Measurements from ENCODE around the gene REEP5. TPM values are rescaled to one million over a fixed set of nuclear protein-coding genes. Genes with fewer than 3 reads are reported as not detected.
"Not testable (repeated sequence)": the region's sequence is repeated elsewhere in the genome, so short reads cannot be mapped to it uniquely, and the experiment has no call there.

Gene REEP5
- polyA plus RNA-seq (ENCODE audit: insufficient read length in 10 of 10) = 10 to 100 TPM; 61.8 to 89.0 (median 73.7) TPM
- long read RNA-seq, donor 1, transcript REEP5-202 (5 exons, 3,326 nt) = major isoform, 33 of 34 reads
- long read RNA-seq, donor 1, partial matches to known transcripts = 0 of 34 reads
- long read RNA-seq, donor 1, other reads (novel, unspliced or antisense) = 0 of 34 reads
- long read RNA-seq, donor 2, transcript REEP5-202 (5 exons, 3,326 nt) = major isoform, 48 of 48 reads
- long read RNA-seq, donor 2, partial matches to known transcripts = 0 of 48 reads
- long read RNA-seq, donor 2, other reads (novel, unspliced or antisense) = 0 of 48 reads
- long read RNA-seq, donor 3 = 0 reads
- long read RNA-seq, donor 4, transcript REEP5-202 (5 exons, 3,326 nt) = major isoform, 25 of 25 reads
- long read RNA-seq, donor 4, partial matches to known transcripts = 0 of 25 reads
- long read RNA-seq, donor 4, other reads (novel, unspliced or antisense) = 0 of 25 reads
- long read RNA-seq, donor 5, transcript REEP5-202 (5 exons, 3,326 nt) = major isoform, 49 of 50 reads
- long read RNA-seq, donor 5, partial matches to known transcripts = 0 of 50 reads
- long read RNA-seq, donor 5, other reads (novel, unspliced or antisense) = 0 of 50 reads
- long read RNA-seq, donor 6, transcript REEP5-202 (5 exons, 3,326 nt) = major isoform, 52 of 57 reads
- long read RNA-seq, donor 6, partial matches to known transcripts = 0 of 57 reads
- long read RNA-seq, donor 6, other reads (novel, unspliced or antisense) = 5 of 57 reads
- long read RNA-seq, donor 7, transcript REEP5-202 (5 exons, 3,326 nt) = major isoform, 23 of 23 reads
- long read RNA-seq, donor 7, partial matches to known transcripts = 0 of 23 reads
- long read RNA-seq, donor 7, other reads (novel, unspliced or antisense) = 0 of 23 reads
- long read RNA-seq, donor 8, transcript REEP5-202 (5 exons, 3,326 nt) = major isoform, 24 of 24 reads
- long read RNA-seq, donor 8, partial matches to known transcripts = 0 of 24 reads
- long read RNA-seq, donor 8, other reads (novel, unspliced or antisense) = 0 of 24 reads
- long read RNA-seq, donor 9, transcript REEP5-202 (5 exons, 3,326 nt) = major isoform, 9 of 9 reads
- long read RNA-seq, donor 9, partial matches to known transcripts = 0 of 9 reads
- long read RNA-seq, donor 9, other reads (novel, unspliced or antisense) = 0 of 9 reads

DNA sequence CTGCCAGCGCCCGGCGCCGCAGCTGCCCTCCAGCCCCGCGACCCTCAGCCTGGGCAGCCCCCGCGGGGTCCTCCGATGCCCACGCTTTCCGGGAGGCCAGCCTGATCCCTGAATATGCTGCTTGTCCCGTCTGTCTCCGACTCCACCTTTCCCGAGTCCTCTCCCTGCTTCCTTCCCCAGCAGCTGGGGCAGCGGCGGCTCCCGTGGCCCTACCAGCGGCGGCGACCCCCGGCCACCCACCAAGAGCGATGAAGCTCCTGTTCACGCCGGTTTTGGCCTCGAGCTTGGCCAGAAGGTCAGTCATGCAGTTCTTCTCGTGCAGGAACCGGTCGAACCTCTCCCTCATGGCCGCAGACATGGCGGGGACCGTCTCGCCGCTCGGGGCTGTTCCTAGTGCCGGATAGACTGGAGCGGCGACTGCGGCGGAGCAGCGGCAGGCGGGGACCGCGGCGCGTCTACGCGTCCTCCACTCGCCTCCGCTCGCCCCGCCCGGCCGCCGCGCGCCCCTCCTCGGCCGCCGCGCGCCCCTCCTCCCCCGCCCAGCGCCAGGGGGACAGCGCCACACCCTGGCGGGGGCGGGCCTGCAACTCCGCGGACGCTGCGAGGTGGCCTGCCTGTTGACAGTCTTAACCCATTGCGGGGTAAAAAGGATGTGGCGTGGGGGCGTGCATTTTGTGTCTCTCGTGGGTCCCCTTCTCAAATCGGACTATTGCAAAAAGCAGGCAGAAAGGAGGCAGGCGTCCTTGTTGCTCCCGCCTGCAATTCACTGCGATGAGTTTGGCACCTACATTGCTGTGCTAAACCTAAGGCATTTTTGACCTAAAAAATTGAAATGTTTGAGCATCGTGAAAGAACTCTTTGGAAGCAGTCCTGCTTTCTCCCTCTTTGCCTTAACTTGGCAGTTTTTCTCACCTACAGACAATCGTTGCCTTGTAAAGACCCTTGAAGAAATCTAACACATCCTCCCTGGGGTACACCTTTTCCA lies at the start of gene REEP5:
Gene REEP5 (minus strand): TSS at position 395 of the 985 bp plus-strand sequence. CDS start 37 bp downstream, at position 358.
- peak; percentile 83 to 95 (median 89) for DNase-seq

GRCh38 chr5:112971276-112971675 lies 49.2 kb upstream of the REEP5 start:
- no peak for DNase-seq

- no peak for DNase-seq
Observed at GRCh38 chr5:112968411-112969106, 46.5 kb upstream of the REEP5 start.

GRCh38 chr5:112967520-112968083 lies 45.6 kb upstream of the REEP5 start:
- no peak for DNase-seq

- no peak for DNase-seq
Observed at GRCh38 chr5:112965733-112966306, 43.8 kb upstream of the REEP5 start.

DNA sequence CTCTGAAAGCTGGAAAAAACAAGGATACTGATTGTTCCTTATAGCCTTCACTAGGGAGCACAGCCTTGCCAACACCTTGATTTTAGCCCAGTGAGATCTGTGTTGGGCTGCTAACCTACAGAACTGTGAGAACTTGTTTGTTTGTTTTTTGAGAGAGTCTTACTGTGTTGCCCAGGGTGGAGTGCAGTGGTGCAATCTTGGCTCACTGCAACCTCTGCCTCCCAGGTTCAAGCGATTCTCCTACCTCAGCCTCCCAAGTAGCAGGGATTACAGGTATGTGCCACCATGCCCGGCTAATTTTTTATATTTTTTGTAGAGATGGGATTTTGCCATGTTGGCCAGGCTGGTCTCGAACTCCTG lies 41.3 kb upstream of the REEP5 start:
- DNase-seq = not testable (repeated sequence)

DNA sequence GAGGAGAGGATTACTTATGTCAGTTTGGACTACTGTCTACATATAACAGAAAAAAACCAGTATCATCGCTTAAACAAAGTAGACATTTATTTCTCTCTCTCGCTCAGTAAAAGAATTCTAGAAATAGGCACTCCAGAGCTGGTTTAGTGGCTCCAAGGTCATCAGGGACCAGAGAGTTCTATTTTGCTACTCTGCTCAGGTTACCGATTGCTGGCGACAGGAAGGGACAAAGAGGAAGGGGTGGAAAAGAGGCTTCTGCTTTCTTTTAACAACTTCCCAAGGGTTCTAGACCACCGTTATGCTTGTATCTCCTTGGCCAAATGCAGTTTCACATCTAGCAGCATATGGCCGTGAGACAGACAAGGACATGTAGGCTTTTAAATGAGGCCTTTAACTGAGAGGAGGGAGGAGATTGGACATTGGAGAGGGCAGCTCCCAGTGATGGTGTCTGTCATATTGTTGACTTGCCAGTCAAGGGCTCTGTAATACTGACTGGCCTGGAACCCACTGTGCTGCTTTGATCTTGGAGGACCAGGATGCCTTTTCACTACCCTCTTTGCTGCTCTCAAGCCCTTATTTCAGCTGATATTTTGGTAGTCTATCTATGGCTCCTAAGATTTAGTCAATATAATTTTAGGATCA lies 39.0 kb upstream of the REEP5 start:
- DNase-seq = no peak

DNA sequence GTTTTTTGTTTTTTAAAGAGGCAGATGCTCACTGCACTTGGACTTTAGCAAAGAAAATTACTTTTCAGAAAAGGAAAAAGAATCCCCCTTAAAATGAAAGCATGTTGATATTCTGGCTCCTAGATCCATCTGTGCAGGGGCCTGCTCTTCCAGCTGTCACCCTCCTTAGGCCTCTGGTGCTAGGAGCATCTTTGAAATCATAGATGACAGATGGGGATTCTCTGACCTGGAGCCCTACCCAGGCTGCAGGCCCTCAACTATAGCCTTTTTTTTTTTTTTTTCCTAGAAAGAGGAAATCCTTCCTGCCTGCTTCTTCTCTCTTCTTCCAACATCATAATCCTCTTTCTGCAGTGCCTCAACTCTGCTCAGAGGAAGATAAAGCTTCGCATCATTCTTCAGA lies 38.3 kb upstream of the REEP5 start:
- peak in 1 of 3 donors; percentile 68 for DNase-seq

DNA sequence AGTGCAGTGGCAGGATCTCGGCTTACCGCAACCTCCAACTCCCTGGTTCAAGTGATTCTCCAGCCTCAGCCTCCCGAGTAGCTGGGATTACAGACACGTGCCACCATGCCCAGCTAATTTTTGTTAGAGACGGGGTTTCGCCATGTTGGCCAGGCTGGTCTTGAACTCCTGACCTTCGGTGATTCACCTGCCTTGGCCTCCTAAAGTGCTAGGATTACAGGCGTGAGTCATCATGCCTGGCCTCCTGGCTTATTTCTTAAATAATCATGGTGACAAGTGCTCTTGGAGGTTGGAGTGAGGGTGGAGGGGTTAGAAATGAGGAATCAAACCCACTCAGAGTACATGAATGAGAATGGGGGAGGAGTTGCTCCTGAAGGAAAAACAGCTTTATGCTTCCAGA lies 37.8 kb upstream of the REEP5 start:
- DNase-seq = not testable (repeated sequence)

GRCh38 chr5:112958093-112959088 lies 36.4 kb upstream of the REEP5 start:
- DNase-seq = peak; percentile 78 to 92 (median 91)

DNA sequence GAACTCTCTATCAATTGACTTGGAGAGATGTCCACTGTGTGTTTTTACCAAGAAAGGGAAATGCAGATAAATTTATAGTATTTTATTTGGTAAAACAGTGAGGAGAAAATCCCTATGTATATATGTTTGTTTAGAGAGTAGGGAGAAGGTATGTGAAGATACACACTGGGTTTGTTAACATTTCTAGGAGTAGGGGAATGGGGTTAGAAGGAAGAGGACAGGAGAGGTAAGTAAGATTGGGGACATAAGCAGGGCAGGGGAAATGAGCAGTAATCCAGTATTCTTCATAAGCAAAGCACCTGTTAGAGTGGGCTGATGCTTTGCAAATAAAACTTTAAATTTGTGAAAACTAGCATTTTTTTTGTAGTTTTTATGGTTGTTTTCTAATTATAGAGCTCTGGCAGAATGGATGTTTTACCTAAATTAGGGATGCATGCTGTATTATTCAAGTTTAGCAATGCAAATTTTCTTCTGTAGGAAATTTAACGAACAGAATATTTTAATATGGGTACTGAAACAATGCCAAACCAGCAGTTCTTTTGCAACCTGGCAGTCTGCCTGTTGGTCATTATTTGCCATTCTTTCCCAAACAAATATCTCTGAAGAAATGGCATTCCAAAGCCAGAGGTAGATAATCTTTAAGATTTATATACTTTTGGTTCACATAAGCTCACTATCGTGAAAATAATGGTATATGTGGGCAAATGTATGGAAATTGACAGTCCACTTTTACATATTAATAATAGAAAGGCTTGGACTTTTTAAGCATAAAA lies 35.2 kb upstream of the REEP5 start:
- peak in 1 of 3 donors; percentile 18 for DNase-seq

DNA sequence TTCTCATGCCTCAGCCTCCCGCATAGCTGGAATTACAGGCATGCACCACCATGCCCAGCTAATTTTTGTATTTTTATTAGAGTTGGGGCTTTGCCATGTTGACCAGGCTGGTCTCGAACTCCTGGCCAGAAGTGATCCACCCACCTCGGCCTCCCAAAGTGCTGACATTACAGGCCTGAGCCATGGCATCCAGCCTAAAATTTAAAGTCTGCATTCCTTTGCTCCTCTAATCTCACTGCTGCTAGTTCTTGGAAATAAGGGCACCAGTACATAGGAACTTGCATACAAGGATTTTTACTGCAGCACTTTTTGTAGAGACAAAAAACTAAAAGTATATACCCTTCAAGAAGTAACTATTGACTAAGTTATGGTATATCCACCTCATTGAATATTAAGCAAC lies 34.6 kb upstream of the REEP5 start:
- no peak for DNase-seq

- DNase-seq = no peak
Observed at GRCh38 chr5:112951124-112951702, 29.2 kb upstream of the REEP5 start.

DNA sequence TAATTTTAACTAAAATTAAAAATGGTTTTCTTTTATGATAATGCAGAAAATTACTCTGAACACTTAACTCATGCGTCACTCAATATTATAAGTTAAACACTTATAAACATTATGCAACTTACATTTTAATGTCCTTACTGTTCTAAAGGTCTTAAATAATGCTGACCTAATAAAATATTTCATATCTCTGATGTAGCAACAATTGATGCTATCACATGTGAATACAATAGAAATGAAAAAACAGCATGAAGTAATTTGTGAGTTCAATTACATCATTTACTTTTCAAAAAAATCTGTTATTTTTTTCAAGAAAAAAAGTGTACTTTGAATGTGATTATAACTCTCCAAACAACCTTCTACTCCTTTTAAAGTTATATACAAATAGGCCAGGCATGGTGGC lies 26.4 kb upstream of the REEP5 start:
- no peak for DNase-seq

DNA sequence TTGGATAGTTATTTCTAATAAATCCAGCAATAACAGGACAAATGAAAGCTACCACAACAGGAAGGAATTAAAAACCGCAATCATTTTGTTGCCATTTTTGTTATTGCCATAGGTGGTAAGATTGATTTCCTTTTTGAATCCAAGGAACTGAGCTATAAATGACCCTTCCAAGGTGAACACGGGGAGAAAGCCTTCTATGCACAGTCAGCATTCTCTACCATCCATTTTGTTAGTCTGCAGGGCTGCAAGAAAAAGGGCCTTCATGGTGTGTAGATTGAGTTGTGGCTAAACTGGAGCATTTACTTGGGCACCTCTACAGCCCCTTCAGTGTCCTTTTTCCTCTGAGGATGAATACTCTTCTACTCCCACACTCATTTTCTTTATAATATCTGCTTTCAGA lies 18.6 kb upstream of the REEP5 start:
- no peak for DNase-seq

DNA sequence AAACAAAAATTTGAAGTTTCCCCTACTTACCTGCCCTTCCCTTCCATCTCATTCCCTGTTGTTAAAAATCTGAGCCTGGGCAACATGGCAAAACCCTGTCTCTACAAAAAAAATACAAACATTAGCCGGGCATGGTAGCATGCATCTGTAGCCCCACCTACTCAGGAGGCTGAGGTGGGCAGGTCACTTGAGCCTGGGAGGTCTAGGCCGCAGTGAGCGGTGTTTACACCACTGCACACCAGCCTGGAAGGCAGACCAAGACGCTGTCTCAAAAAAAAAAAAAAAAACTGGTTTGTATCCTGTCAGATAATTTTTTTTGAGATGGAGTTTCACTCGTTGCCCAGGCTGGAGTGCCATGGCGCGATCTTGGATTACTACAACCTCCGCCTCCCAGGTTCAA lies 16.3 kb upstream of the REEP5 start:
- no peak for DNase-seq

DNA sequence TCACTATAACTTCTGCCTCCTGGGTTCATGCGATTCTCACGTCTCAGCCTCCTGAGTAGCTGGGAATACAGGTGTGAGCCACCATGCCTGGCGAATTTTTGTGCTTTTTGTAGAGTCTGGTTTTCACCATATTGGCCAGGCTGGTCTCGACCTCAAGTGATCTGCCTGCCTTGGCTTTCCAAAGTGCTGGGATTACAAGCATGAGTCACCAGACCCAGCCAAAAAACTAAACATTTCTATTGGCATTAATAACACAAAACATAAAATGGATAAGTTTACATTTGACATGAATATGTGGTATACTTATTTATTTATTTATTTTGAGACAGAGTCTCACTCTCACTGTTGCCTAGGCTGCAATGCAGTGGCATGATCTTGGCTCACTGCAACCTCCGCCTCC lies 13.6 kb upstream of the REEP5 start:
- no peak for DNase-seq
